ENCODE measurements around the gene RFWD3. TPM values are rescaled to one million over a fixed set of nuclear protein-coding genes. Genes with fewer than 3 reads are reported as not detected.

The RFWD3 gene
- total RNA-seq, 4 donors from 2014 or later, result 6.8 to 13.3 (median 10.1) TPM

- WGBS, result 88% methylated on average over 6 of the region's 6 CpGs
These were observed 15.6 kb downstream of the RFWD3 start for GRCh38 chr16:74650966-74651567.

GRCh38 chr16:74649839-74650504, 16.7 kb downstream of the RFWD3 start:
- no peak overlapping the region for H3K27ac ChIP-seq (replicated peaks in 1 of 4)
- intact Hi-C loops (cut with DNase I), result no loop called here
- peaks cover 0 to 8% (median 5%) of the 10 kb centered on the region in 4 donors for H3K4me1 ChIP-seq
- H3K9me3 ChIP-seq, result no peaks in the 10 kb centered on the region
- H3K36me3 ChIP-seq, result peaks cover 15 to 68% (median 48%) of the 10 kb centered on the region in 4 donors
- no peak for DNase-seq (ENCODE audit: extremely low spot score)
- no peak overlapping the region for H3K4me3 ChIP-seq
- no peaks in the 10 kb centered on the region for H3K27me3 ChIP-seq
- TF ChIP-seq POLR2AphosphoS5 (IDR thresholded peaks at IDR 0.05) (no peak), POLR2A (IDR thresholded peaks at IDR 0.05; ENCODE audit: low read depth) (no peak), CTCF (IDR thresholded peaks at IDR 0.05) (no peak), EP300 (IDR thresholded peaks at IDR 0.05) (no peak)
- WGBS, result 45% methylated on average over 1 of the region's 1 CpG

More at GRCh38 chr16:74650966-74651567, 15.6 kb downstream of the RFWD3 start:
- H3K9me3 ChIP-seq, result no peaks in the 10 kb centered on the region
- intact Hi-C loops (cut with DNase I), result no loop called here
- TF ChIP-seq POLR2A (IDR thresholded peaks at IDR 0.05; ENCODE audit: low read depth) (no peak), EP300 (IDR thresholded peaks at IDR 0.05) (no peak), CTCF (IDR thresholded peaks at IDR 0.05) (peak in 2 of 3 experiments; percentile 19 to 46), POLR2AphosphoS5 (IDR thresholded peaks at IDR 0.05) (no peak)
- peaks cover 15 to 66% (median 41%) of the 10 kb centered on the region in 4 donors for H3K36me3 ChIP-seq
- H3K27ac ChIP-seq (replicated peaks in 1 of 4), result no peak overlapping the region
- no peak for DNase-seq (ENCODE audit: extremely low spot score)
- peaks cover 0 to 8% (median 5%) of the 10 kb centered on the region in 4 donors for H3K4me1 ChIP-seq
- H3K4me3 ChIP-seq, result no peak overlapping the region
- H3K27me3 ChIP-seq, result no peaks in the 10 kb centered on the region

GRCh38 chr16:74641969-74642368, 24.7 kb downstream of the RFWD3 start:
- Histone ChIP-seq H3K4me1 (no peaks in the 10 kb centered on the region), H3K27me3 (no peaks in the 10 kb centered on the region), H3K36me3 (peaks cover 33 to 93% (median 80%) of the 10 kb centered on the region in 4 donors), H3K27ac (replicated peaks in 1 of 4) (no peak overlapping the region), H3K9me3 (no peaks in the 10 kb centered on the region), H3K4me3 (no peak overlapping the region)
- no peak for DNase-seq (ENCODE audit: extremely low spot score)
- 98% methylated on average over 8 of the region's 8 CpGs for WGBS
- intact Hi-C loops (cut with DNase I), result no loop called here
- TF ChIP-seq CTCF (IDR thresholded peaks at IDR 0.05), result no peak
- TF ChIP-seq POLR2A (IDR thresholded peaks at IDR 0.05; ENCODE audit: low read depth), result no peak

GRCh38 chr16:74637742-74638453, 28.8 kb downstream of the RFWD3 start:
- TF ChIP-seq CTCF (IDR thresholded peaks at IDR 0.05) (no peak), POLR2AphosphoS5 (IDR thresholded peaks at IDR 0.05) (no peak), POLR2A (IDR thresholded peaks at IDR 0.05; ENCODE audit: low read depth) (no peak), EP300 (IDR thresholded peaks at IDR 0.05) (no peak)
- DNase-seq (ENCODE audit: extremely low spot score), result no peak
- H3K4me1 ChIP-seq, result no peaks in the 10 kb centered on the region
- intact Hi-C loops (cut with DNase I), result no loop called here
- H3K36me3 ChIP-seq, result peaks cover 38 to 95% (median 75%) of the 10 kb centered on the region in 4 donors
- H3K9me3 ChIP-seq, result no peaks in the 10 kb centered on the region
- no peak overlapping the region for H3K27ac ChIP-seq (replicated peaks in 1 of 4)
- H3K4me3 ChIP-seq, result no peak overlapping the region
- no peaks in the 10 kb centered on the region for H3K27me3 ChIP-seq
- 85% methylated on average over 7 of the region's 7 CpGs for WGBS
